HepG2 (cell line): ENCODE measurements around the gene STK39. TPM values are rescaled to one million over a fixed set of nuclear protein-coding genes. Genes with fewer than 3 reads are reported as not detected.

ENCODE experiments used
- ATAC-seq: fragments of 200-7000 bp; cut with Tn5 transposase; 3 replicates; pipeline ENCODE4 v1.9.1; 2020; ENCODE audit warnings: mild to moderate bottlenecking, moderate library complexity
- BruUV-seq: library from RNA; stranded (reverse); fragments of 400-500 nt; replicated peaks from 2 replicates; lab custom pipeline; 2021; lab: Mats Ljungman, UMichigan
- CTCF ChIA-PET: fragments of 300-600 bp; formaldehyde crosslinking; extraction: SDS; loops from one replicate; lab custom pipeline; 2021; ENCODE audit warnings: low total read pairs, inconsistent platforms, low intra/inter-chr PET ratio; lab: Yijun Ruan, JAX
- POLR2A ChIA-PET: fragments of 350-600 bp; sonication (Branson Sonifier 250); formaldehyde crosslinking; loops from one replicate; lab custom pipeline; 2020; ENCODE audit warnings: antibody characterized with exemption, inconsistent platforms; lab: Yijun Ruan, JAX
- DNase-seq: peaks from one replicate; pipeline ENCODE4 v3.0.0-alpha.2; 2015; ENCODE audit warnings: low spot score
- FAIRE-seq: peaks from 3 replicates; lab custom pipeline; 2011; peaks lifted over from hg19 to GRCh38; lab: Jason Lieb, UNC
- H2AFZ ChIP-seq: one replicate; pipeline ENCODE4 v1.6.1; 2011; ENCODE audit warnings: low read length, inconsistent platforms
- H3K27ac ChIP-seq: fragments of 300-600 bp; 3 replicates; pipeline ENCODE4 v1.8.0; 2011; ENCODE audit warnings: mixed run types, mild to moderate bottlenecking, mixed read lengths, low read length, inconsistent platforms; ENCODE audit not compliant: insufficient read depth; ENCODE audit errors: extremely low read length
- H3K27me3 ChIP-seq, 2 experiments: fragments of 200-600 bp in 1 of 2; 2 replicates in 1 of 2; 3 replicates in 1 of 2; pipeline versions ENCODE4 v1.6.0 to v1.8.0; 2011; ENCODE audit warnings: low read length in 2 of 2, mild to moderate bottlenecking in 2 of 2, moderate library complexity in 2 of 2, inconsistent platforms in 1 of 2; ENCODE audit not compliant: insufficient read depth in 2 of 2, control insufficient read depth in 1 of 2
- H3K36me3 ChIP-seq, 2 experiments: fragments of 200-600 bp in 1 of 2; replicated peaks in 1 of 2; 2 replicates in 1 of 2; 3 replicates in 1 of 2; pipeline versions ENCODE4 v1.5.1 to v1.8.0; 2011; ENCODE audit warnings: low read length in 2 of 2, inconsistent platforms in 1 of 2; ENCODE audit not compliant: insufficient read depth in 2 of 2, control insufficient read depth in 1 of 2
- H3K4me1 ChIP-seq: 2 replicates; pipeline ENCODE4 v1.5.1; 2012; ENCODE audit warnings: low read length, inconsistent platforms; ENCODE audit not compliant: insufficient read depth
- H3K4me2 ChIP-seq: 2 replicates; pipeline ENCODE4 v1.6.0; 2011; ENCODE audit warnings: low read depth, low read length, inconsistent platforms
- H3K4me3 ChIP-seq, 3 experiments: fragments of 200-600 bp in 1 of 3; sonication (generic), shearing (Covaris generic) in 1 of 3; replicated peaks in 1 of 3; 2 replicates each; pipeline ENCODE4 v1.5.1; 2011 to 2016; ENCODE audit warnings: low read length in 3 of 3, inconsistent platforms in 2 of 3, low read depth in 2 of 3, mild to moderate bottlenecking in 2 of 3, control low read depth in 1 of 3, mixed read lengths in 1 of 3; ENCODE audit not compliant: insufficient read depth in 1 of 3
- H3K79me2 ChIP-seq: one replicate; pipeline ENCODE4 v1.6.1; 2011; ENCODE audit warnings: low read length, inconsistent platforms; ENCODE audit not compliant: insufficient read depth
- H3K9ac ChIP-seq: 2 replicates; pipeline ENCODE4 v1.6.0; 2011; ENCODE audit warnings: mild to moderate bottlenecking, low read depth, low read length, inconsistent platforms; ENCODE audit not compliant: insufficient read depth
- H3K9me3 ChIP-seq: 2 replicates; pipeline ENCODE4 v1.5.1; 2012; ENCODE audit warnings: mild to moderate bottlenecking, low read length
- H4K20me1 ChIP-seq: 2 replicates; pipeline ENCODE4 v1.6.0; 2011; ENCODE audit warnings: inconsistent platforms, mild to moderate bottlenecking, low read length, moderate library complexity; ENCODE audit not compliant: insufficient read depth
- ATF7 ChIP-seq, 2 experiments: fragments of 450-650 bp in 1 of 2; sonication (generic) in 1 of 2; formaldehyde crosslinking in 1 of 2; IDR thresholded peaks; 2 replicates each; pipeline versions ENCODE4 v1.4.0 to v1.6.1; 2016 to 2020; ENCODE audit warnings: antibody characterized with exemption in 1 of 2, mild to moderate bottlenecking in 1 of 2, missing genetic modification reagents in 1 of 2
- EZH2 ChIP-seq: conservative IDR thresholded peaks from 2 replicates; pipeline ENCODE4 v1.6.1; 2012; ENCODE audit warnings: mild to moderate bottlenecking, low read depth, low read length, moderate library complexity
- PCBP2 ChIP-seq: fragments of 200-400 bp; formaldehyde crosslinking; optimal IDR thresholded peaks from 2 replicates; pipeline ENCODE3; 2018; ENCODE audit warnings: low read length, low read depth; ENCODE audit not compliant: poor library complexity, severe bottlenecking
- SALL1 ChIP-seq: sonication (generic); formaldehyde crosslinking; IDR thresholded peaks from 2 replicates; pipeline ENCODE4 v1.8.0; 2022; ENCODE audit warnings: mild to moderate bottlenecking, missing genetic modification reagents
- STAG1 ChIP-seq: sonication (generic); formaldehyde crosslinking; IDR thresholded peaks from 2 replicates; pipeline ENCODE4 v1.4.0; 2020; ENCODE audit warnings: missing genetic modification reagents
- ZNF251 ChIP-seq: sonication (generic); formaldehyde crosslinking; IDR thresholded peaks from 2 replicates; pipeline ENCODE4 v1.9.0; 2021; ENCODE audit warnings: mild to moderate bottlenecking, missing genetic modification reagents
- ZNF34 ChIP-seq: sonication (generic); formaldehyde crosslinking; IDR thresholded peaks from 2 replicates; pipeline ENCODE4 v1.4.0; 2020; ENCODE audit warnings: mild to moderate bottlenecking, missing genetic modification reagents, borderline replicate concordance
- ZNF362 ChIP-seq: sonication (generic); formaldehyde crosslinking; IDR thresholded peaks from 2 replicates; pipeline ENCODE4 v1.4.0; 2020; ENCODE audit warnings: missing genetic modification reagents, mild to moderate bottlenecking, borderline replicate concordance
- WGBS: methylation state at CpG from one replicate; pipeline ENCODE4 v1.1.6; 2017; ENCODE audit warnings: low lambda C conversion rate; 5-methylcytosine and 5-hydroxymethylcytosine counted together
- in situ Hi-C: cut with HindIII; loops from 2 replicates; pipeline ENCODE4 v1.10.0; 2017; ENCODE audit warnings: low pct_unique_long_range_greater_than_20kb; ENCODE audit not compliant: extremely low pct_ligation_motif_present
- intact Hi-C: fragments of 100-400 bp; cut with micrococcal nuclease; formaldehyde crosslinking; loops from one replicate; pipeline ENCODE4 v1.10.0; 2022; ENCODE audit not compliant: unreplicated experiment
- polyA plus RNA-seq, 8 experiments: library from polyadenylated mRNA; depleted of rRNA in 3 of 8; stranded (reverse) in 7 of 8; unstranded in 1 of 8; fragments of >200 nt; fragmentation: Illumina TruSeq in 4 of 8; extraction: Trizol in 4 of 8; gene quantifications; 2 replicates each; pipeline versions ENCODE4 v1.2.1 to v1.2.3, GENCODE V29; 2011 to 2016; ENCODE audit warnings: low read depth in 4 of 8, missing spikeins in 1 of 8, mixed read lengths in 1 of 8; ENCODE audit not compliant: insufficient read depth in 1 of 8
- total RNA-seq, 5 experiments: library from RNA; depleted of rRNA; stranded (reverse); fragments of >200 nt; fragmentation: Illumina TruSeq; extraction: Trizol; gene quantifications; 2 replicates each; pipeline ENCODE4 v1.2.3, GENCODE V29; 2016; ENCODE audit warnings: low read depth in 1 of 5

STK39 gene
- total and polyA plus RNA-seq, 2 of the 13 experiments (the other 11 are each of a cell fraction or from before 2014, with no cell fraction given): 27.3 to 38.4 TPM

- Histone ChIP-seq H3K79me2 (no peaks in the 10 kb centered on the region), H3K36me3 (peaks cover 5 to 30% of the 10 kb centered on the region in 2 experiments), H3K27ac (no peak overlapping the region), H2AFZ (no peak overlapping the region), H3K9ac (no peak overlapping the region), H3K4me3 (no peak overlapping the region), H3K4me2 (no peak overlapping the region), H4K20me1 (no peaks in the 10 kb centered on the region), H3K4me1 (no peaks in the 10 kb centered on the region), H3K9me3 (no peaks in the 10 kb centered on the region), H3K27me3 (no peaks in the 10 kb centered on the region)
- DNase-seq (peak; percentile 10), ATAC-seq (peak; percentile 36; the same call in 1 of the 3 replicates), FAIRE-seq (peak; percentile 64)
- in situ Hi-C loops: no loop called here
- WGBS: 88% methylated on average over 5 of the region's 5 CpGs
- TF ChIP-seq ZNF251 (CRISPR knock-in tag) (no peak), ZNF362 (peak; percentile 58; the same call in 1 of the 2 replicates), STAG1 (CRISPR knock-in tag) (peak; percentile 38), ATF7 (IDR thresholded peaks at IDR 0.05) (peak; percentile 54; the same call in 1 of the 2 replicates), ATF7 (CRISPR knock-in tag; IDR thresholded peaks at IDR 0.05) (no peak), ZNF34 (CRISPR knock-in tag) (no peak), EZH2 (no peak), SALL1 (CRISPR knock-in tag) (no peak), PCBP2 (no peak)
- ChIA-PET POLR2A (no interaction called here), CTCF (interaction anchor here (0.8 kb wide), 1 partner anchor 154 kb away, joined by 4 read pairs; no protein-coding TSS in a partner anchor)
- no TSS peak for BruUV-seq
- intact Hi-C loops: loop anchor here (1.0 kb wide), 1 partner anchor 153 kb away; no protein-coding TSS in a partner anchor
Measured at GRCh38 chr2:167964650-167965413, 282.6 kb downstream of the STK39 start.
